Psoas muscle (tissue), 8 donors: ENCODE measurements around the gene NDRG3. TPM values are rescaled to one million over a fixed set of nuclear protein-coding genes. Genes with fewer than 3 reads are reported as not detected.
"Not testable (repeated sequence)": the region's sequence is repeated elsewhere in the genome, so short reads cannot be mapped to it uniquely, and the experiment has no call there.

ENCODE experiments used
- ATAC-seq, 4 donors: fragments of 200-7000 bp; cut with Tn5 transposase; one replicate each; pipeline ENCODE4 v1.9.1; 2020; ENCODE audit warnings: moderate library complexity in 3 of 4, mild to moderate bottlenecking in 2 of 4
- DNase-seq, 2 donors: peaks; one replicate each; pipeline ENCODE4 v3.0.0-alpha.2; 2020
- H3K27ac ChIP-seq: fragments of 200-600 bp; one replicate; pipeline ENCODE4 v1.8.0; 2022
- H3K27me3 ChIP-seq, 3 donors: fragments of 200-600 bp in 1 of 3; one replicate each; pipeline versions ENCODE4 v1.6.1 to v1.8.0; 2013 to 2022; ENCODE audit warnings: low read length in 2 of 3, mild to moderate bottlenecking in 2 of 3, moderate library complexity in 1 of 3; ENCODE audit not compliant: insufficient read depth in 3 of 3
- H3K36me3 ChIP-seq, 2 donors: fragments of 200-600 bp in 1 of 2; one replicate each; pipeline versions ENCODE4 v1.6.1 to v1.8.0; 2013 to 2022; ENCODE audit warnings: low read depth in 1 of 2, mild to moderate bottlenecking in 1 of 2, moderate library complexity in 1 of 2; ENCODE audit not compliant: insufficient read depth in 1 of 2
- H3K4me1 ChIP-seq: fragments of 200-600 bp; one replicate; pipeline ENCODE4 v1.8.0; 2022
- H3K4me3 ChIP-seq: fragments of 200-600 bp; one replicate; pipeline ENCODE4 v1.8.0; 2022; ENCODE audit warnings: mild to moderate bottlenecking
- H3K9me3 ChIP-seq: fragments of 200-600 bp; one replicate; pipeline ENCODE4 v1.8.0; 2022
- CTCF ChIP-seq: fragments of 200-600 bp; IDR thresholded peaks from one replicate; pipeline ENCODE4 v1.8.0; 2022; ENCODE audit warnings: antibody characterized with exemption
- WGBS, 3 donors: extraction: QIAGEN DNeasy Blood & Tissue Kit; methylation state at CpG; one replicate each; pipeline versions ENCODE4 v1.1.6 to v1.1.7; 2013; 5-methylcytosine and 5-hydroxymethylcytosine counted together
- intact Hi-C, 2 donors: fragments of 100-400 bp; cut with DNase I; formaldehyde crosslinking; loops; one replicate each; pipeline versions ENCODE4 v1.11.0 to v1.14.2; 2022
- polyA plus RNA-seq, 3 donors: library from polyadenylated mRNA; stranded (reverse); fragments of 200-250 nt; gene quantifications; one replicate each; pipeline ENCODE4 v1.2.3, GENCODE V29; 2013
- total RNA-seq, 4 donors: library from RNA; stranded (reverse); fragmentation: NEBNext Ultra II Directional in 2 of 4; extraction: Animal tissue kit (Norgen Biotek cat#: 25700) in 2 of 4; gene quantifications; one replicate each; pipeline versions ENCODE4 v1.2.1 to v1.2.4, GENCODE V29; 2021 to 2023
- donor health status: healthy with polysubstance abuse.
- donor health status: DM: no; HTN: no; CAD: no; lungs with moderate emphysema.
- donor health status: Bipolar disorder and iron deficiency.
- donor health status: healthy.
- donor health status: DM: yes; HTN: yes; CAD: no.
- donor health status: DM: no; HTN: no; CAD: no.
- donor health status: DM: no; HTN: no; CAD: no.
- donor health status: DM: yes; HTN: yes; CAD: no.

Gene NDRG3
- total and polyA plus RNA-seq, 7 donors: 4.3 to 25.1 (median 10.8) TPM

DNA sequence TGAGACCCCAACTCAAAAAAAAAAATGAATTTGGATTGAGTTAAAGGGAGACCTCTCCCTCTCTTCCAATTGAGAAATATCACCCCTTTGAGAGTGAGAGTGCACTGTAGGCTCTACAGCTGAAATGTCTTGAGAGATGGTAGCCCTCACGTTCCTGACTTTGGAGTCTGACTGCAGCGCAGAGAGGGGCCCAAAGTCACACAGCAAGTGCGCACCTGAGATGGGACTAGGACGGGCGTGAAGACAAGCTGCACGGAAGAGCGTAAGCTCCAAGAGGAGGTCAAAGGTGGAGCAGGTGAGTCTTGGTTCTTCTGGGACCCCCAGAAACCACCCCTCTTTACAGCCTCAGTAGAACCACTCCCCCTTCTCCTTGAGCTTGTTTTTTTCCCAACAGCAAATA is 100.5 kb downstream of the NDRG3 start:
- intact Hi-C loops: no loop called here
- DNase-seq (no peak), ATAC-seq (no peak)
- WGBS, 3 donors: 91 to 95% (median 91%) methylated on average over 7 of the region's 7 CpGs
- no peak overlapping the region for H3K4me3 ChIP-seq
- no peak overlapping the region for H3K27ac ChIP-seq
- no peaks in the 10 kb centered on the region for H3K4me1 ChIP-seq
- no peak for TF ChIP-seq CTCF
- no peaks in the 10 kb centered on the region for H3K9me3 ChIP-seq
- no peaks in the 10 kb centered on the region for H3K27me3 ChIP-seq
- H3K36me3 ChIP-seq: no peaks in the 10 kb centered on the region

- 53 to 68% (median 53%) methylated on average over 7 of the region's 7 CpGs for WGBS, 3 donors
- no peak overlapping the region for H3K27ac ChIP-seq
- H3K27me3 ChIP-seq: no peaks in the 10 kb centered on the region
- H3K4me3 ChIP-seq: no peak overlapping the region
- H3K9me3 ChIP-seq: no peaks in the 10 kb centered on the region
- TF ChIP-seq CTCF: no peak
- DNase-seq (no peak), ATAC-seq (no peak)
- no peaks in the 10 kb centered on the region for H3K4me1 ChIP-seq
- intact Hi-C loops: no loop called here
- no peaks in the 10 kb centered on the region for H3K36me3 ChIP-seq
These were observed 101.2 kb downstream of the NDRG3 start for GRCh38 chr20:36644706-36645095.

- intact Hi-C loops: no loop called here
- no peak overlapping the region for H3K4me3 ChIP-seq
- no peaks in the 10 kb centered on the region for H3K9me3 ChIP-seq
- TF ChIP-seq CTCF: no peak
- no peak overlapping the region for H3K27ac ChIP-seq
- WGBS, 3 donors: 59 to 78% (median 63%) methylated on average over 5 of the region's 5 CpGs
- ATAC-seq: no peak
- DNase-seq: no peak
- no peaks in the 10 kb centered on the region for H3K27me3 ChIP-seq
- no peaks in the 10 kb centered on the region for H3K36me3 ChIP-seq
- H3K4me1 ChIP-seq: no peaks in the 10 kb centered on the region
These were observed 101.7 kb downstream of the NDRG3 start for GRCh38 chr20:36644032-36644705.

GRCh38 chr20:36642136-36642535 is 103.8 kb downstream of the NDRG3 start:
- ATAC-seq (no peak), DNase-seq (no peak)
- 76 to 89% (median 80%) methylated on average over 5 to 6 of the region's 6 CpGs for WGBS, 3 donors
- H3K4me3 ChIP-seq: no peak overlapping the region
- H3K27ac ChIP-seq: no peak overlapping the region
- intact Hi-C loops: no loop called here
- no peaks in the 10 kb centered on the region for H3K36me3 ChIP-seq
- TF ChIP-seq CTCF: no peak
- no peaks in the 10 kb centered on the region for H3K4me1 ChIP-seq
- H3K27me3 ChIP-seq: no peaks in the 10 kb centered on the region
- H3K9me3 ChIP-seq: no peaks in the 10 kb centered on the region

GRCh38 chr20:36641506-36641843 is 104.4 kb downstream of the NDRG3 start:
- WGBS, 3 donors: 77 to 84% (median 81%) methylated on average over 3 of the region's 3 CpGs
- no peaks in the 10 kb centered on the region for H3K9me3 ChIP-seq
- no peak for DNase-seq
- H3K4me3 ChIP-seq: no peak overlapping the region
- no peak overlapping the region for H3K27ac ChIP-seq
- H3K36me3 ChIP-seq: no peaks in the 10 kb centered on the region
- H3K4me1 ChIP-seq: no peaks in the 10 kb centered on the region
- no peaks in the 10 kb centered on the region for H3K27me3 ChIP-seq
- intact Hi-C loops: no loop called here
- TF ChIP-seq CTCF: no peak
- no peak for ATAC-seq

DNA sequence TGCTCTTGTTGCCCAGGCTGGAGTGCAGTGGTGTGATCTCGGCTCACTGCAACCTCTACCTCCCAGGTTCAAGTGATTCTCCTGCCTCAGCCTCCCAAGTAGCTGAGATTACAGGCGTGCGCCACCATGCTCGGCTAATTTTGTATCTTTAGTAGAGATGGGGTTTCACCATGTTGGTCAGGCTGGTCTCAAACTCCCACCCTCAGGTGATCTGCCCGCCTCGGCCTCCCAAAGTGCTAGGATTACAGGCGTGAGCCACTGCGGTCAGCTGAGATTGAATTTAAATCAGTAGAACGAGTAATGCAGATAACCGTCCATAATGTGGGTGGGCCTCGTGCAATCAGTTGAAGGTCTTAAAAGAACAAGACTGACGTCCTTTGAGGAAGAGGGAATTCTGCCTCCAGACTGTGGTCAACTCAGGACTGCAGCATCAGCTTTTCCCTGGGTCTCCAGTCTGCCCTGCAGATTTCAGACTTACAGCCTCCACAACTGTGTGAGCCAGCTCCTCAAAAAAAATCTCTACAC is 107.0 kb downstream of the NDRG3 start:
- H3K27me3 ChIP-seq, H3K9me3 ChIP-seq, H3K4me1 ChIP-seq, H3K4me3 ChIP-seq, H3K36me3 ChIP-seq, DNase-seq, intact Hi-C loops, H3K27ac ChIP-seq, ATAC-seq: not testable (repeated sequence)
- 89 to 96% (median 93%) methylated on average over 12 of the region's 12 CpGs for WGBS, 3 donors
